ENCODE measurements around the gene PPP1R3E. TPM values are rescaled to one million over a fixed set of nuclear protein-coding genes. Genes with fewer than 3 reads are reported as not detected.

PPP1R3E gene
- total and polyA plus RNA-seq, 2 of the 13 experiments (the other 11 are each of a cell fraction or from before 2014, with no cell fraction given): 16.5 to 26.5 TPM

- TF ChIP-seq, protein P1, sequence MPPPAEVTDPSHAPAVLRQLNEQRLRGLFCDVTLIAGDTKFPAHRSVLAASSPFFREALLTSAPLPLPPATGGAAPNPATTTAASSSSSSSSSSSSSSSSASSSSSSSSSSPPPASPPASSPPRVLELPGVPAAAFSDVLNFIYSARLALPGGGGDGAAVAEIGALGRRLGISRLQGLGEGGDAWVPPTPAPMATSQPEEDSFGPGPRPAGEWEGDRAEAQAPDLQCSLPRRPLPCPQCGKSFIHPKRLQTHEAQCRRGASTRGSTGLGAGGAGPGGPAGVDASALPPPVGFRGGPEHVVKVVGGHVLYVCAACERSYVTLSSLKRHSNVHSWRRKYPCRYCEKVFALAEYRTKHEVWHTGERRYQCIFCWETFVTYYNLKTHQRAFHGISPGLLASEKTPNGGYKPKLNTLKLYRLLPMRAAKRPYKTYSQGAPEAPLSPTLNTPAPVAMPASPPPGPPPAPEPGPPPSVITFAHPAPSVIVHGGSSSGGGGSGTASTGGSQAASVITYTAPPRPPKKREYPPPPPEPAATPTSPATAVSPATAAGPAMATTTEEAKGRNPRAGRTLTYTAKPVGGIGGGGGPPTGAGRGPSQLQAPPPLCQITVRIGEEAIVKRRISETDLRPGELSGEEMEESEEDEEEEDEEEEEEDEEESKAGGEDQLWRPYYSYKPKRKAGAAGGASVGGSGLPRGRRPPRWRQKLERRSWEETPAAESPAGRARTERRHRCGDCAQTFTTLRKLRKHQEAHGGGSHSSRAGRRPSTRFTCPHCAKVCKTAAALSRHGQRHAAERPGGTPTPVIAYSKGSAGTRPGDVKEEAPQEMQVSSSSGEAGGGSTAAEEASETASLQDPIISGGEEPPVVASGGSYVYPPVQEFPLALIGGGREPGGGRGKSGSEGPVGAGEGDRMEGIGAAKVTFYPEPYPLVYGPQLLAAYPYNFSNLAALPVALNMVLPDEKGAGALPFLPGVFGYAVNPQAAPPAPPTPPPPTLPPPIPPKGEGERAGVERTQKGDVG (CRISPR knock-in tag; IDR thresholded peaks at IDR 0.05; ENCODE audit: borderline replicate concordance): peak; percentile 7; the same call in 1 of the 2 replicates
- TF ChIP-seq MAF1 (CRISPR knock-in tag; IDR thresholded peaks at IDR 0.05; ENCODE audit: borderline replicate concordance): no peak
- TF ChIP-seq SMAD9 (CRISPR knock-in tag; IDR thresholded peaks at IDR 0.05): peak; percentile 90
- TF ChIP-seq NAIF1 (CRISPR knock-in tag; IDR thresholded peaks at IDR 0.05; ENCODE audit: borderline replicate concordance): no peak
- peak; percentile 73 for TF ChIP-seq RFX5 (IDR thresholded peaks at IDR 0.05; ENCODE audit: low read depth, low read length)
- TF ChIP-seq ZNF225 (CRISPR knock-in tag; IDR thresholded peaks at IDR 0.05): no peak
- peak; percentile 41; the same call in 1 of the 2 replicates for TF ChIP-seq ZSCAN9 (CRISPR knock-in tag; IDR thresholded peaks at IDR 0.05; ENCODE audit: borderline replicate concordance)
- peak; percentile 28; the same call in 1 of the 2 replicates for TF ChIP-seq ZNF740 (CRISPR knock-in tag; IDR thresholded peaks at IDR 0.05)
- TF ChIP-seq ZNF530 (CRISPR knock-in tag; IDR thresholded peaks at IDR 0.05; ENCODE audit: low read depth): no peak
- TF ChIP-seq ZKSCAN8 (CRISPR knock-in tag; IDR thresholded peaks at IDR 0.05; ENCODE audit: borderline replicate concordance): peak; percentile 82; the same call in 1 of the 2 replicates
- TF ChIP-seq, protein P2, sequence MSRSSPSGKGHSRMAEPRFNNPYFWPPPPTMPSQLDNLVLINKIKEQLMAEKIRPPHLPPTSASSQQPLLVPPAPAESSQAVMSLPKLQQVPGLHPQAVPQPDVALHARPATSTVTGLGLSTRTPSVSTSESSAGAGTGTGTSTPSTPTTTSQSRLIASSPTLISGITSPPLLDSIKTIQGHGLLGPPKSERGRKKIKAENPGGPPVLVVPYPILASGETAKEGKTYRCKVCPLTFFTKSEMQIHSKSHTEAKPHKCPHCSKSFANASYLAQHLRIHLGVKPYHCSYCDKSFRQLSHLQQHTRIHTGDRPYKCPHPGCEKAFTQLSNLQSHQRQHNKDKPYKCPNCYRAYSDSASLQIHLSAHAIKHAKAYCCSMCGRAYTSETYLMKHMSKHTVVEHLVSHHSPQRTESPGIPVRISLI (CRISPR knock-in tag; IDR thresholded peaks at IDR 0.05; ENCODE audit: borderline replicate concordance): peak; percentile 3; the same call in 1 of the 2 replicates
- peak; percentile 89 for TF ChIP-seq ZNF281 (CRISPR knock-in tag; IDR thresholded peaks at IDR 0.05; ENCODE audit: borderline replicate concordance)
- TF ChIP-seq ZNF772 (CRISPR knock-in tag; IDR thresholded peaks at IDR 0.05): no peak; the same call in 1 of the 2 replicates
- no peak for TF ChIP-seq ZNF781 (CRISPR knock-in tag; IDR thresholded peaks at IDR 0.05; ENCODE audit: borderline replicate concordance, not compliant biosample characterization)
- TF ChIP-seq, protein P3, sequence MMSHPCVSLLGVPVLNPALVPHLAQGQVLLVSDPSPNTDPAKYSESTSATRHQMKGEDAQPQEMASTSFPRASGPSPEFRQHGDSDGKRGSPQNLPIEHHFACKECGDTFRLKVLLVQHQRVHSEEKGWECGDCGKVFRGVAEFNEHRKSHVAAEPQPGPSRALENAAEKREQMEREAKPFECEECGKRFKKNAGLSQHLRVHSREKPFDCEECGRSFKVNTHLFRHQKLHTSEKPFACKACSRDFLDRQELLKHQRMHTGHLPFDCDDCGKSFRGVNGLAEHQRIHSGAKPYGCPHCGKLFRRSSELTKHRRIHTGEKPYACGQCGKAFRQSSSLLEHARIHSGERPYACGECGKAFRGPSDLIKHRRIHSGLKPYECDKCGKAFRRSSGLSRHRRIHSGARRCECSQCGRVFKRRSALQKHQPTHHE (CRISPR knock-in tag; IDR thresholded peaks at IDR 0.05; ENCODE audit: borderline replicate concordance): no peak
- peak; percentile 81; the same call in 1 of the 2 replicates for TF ChIP-seq ZNF333 (CRISPR knock-in tag; IDR thresholded peaks at IDR 0.05; ENCODE audit: borderline replicate concordance)
- no peak for TF ChIP-seq ATF4 (CRISPR knock-in tag; IDR thresholded peaks at IDR 0.05)
Measured at GRCh38 chr14:23301288-23301968, 1.2 kb downstream of the PPP1R3E start (continued).
